NCI-H2029 treated with DMSO at 0.1 percent for 48 hours (cell line): ENCODE results near the gene COL27A1.

Experiments used
- DNase-seq: peaks from one replicate; lab custom pipeline; 2025; lab: John Stamatoyannopoulos, UW

The COL27A1 gene

DNA sequence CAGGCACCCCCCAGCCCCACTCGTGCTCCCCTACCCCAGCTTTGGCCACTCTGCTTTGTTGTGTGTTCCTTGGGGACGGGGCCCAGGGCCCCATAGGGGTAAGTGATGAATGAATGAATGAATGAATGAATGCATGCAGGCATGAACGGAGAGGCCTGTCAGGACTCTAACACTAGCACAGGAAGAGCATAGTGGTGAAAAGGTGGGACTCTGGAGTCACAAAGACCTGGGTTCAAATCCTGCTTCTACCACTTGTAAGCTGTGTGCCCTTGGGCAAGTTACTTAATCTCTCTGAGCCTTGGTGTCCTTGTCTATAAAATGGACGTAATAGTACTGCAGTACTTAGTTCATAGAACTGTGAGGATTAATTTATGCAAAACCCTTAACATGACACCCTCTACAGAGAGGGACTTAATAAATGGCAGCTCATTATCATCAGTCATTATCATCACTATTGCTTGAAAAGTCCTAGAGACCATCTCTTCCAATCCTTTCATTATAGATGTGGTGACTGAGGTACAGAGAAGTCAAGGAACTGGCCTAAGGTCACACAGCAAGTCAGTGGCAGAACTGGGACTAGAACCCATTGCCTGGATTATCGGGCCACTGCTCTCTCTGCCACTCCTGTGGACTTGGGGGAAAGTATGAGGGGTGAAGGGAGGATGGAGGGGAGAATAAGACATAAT is 187.6 kb downstream of the COL27A1 start:
- DNase-seq, result no peak

DNA sequence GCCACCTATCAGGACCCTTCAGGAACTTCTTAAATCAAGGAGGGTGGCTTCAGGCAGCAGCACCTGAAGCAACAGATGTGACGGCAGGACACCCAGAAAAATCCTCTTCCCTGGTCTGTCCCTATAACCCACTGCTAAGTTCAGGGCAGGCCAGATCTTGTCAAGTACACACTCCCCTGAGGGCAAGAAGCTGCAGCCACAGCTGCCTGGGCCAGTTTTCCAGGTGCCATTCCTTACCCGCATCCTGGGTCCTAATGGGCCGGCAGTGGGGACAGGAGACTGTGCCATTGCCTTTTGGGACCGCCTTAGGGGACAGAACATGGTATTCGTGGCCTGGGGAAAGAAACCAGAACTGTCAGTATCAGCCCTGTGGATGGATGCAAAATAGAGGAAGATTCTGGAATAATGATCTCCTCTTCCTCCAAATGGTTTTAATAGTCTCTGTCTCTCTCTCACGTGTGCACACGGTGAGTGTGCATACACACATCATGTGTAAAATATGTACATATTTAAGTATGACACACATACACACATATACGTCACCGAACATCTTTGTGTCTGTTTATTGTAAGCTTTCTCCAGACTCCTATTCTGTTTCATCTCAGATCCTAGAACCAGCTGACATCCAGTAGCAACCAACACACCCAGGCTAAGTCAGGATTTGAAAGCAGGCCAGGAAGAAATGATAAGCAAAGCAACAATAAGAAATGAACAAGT is 188.3 kb downstream of the COL27A1 start:
- DNase-seq, result no peak

- no peak for DNase-seq
These were observed 188.8 kb downstream of the COL27A1 start for GRCh38 chr9:114344188-114344566.

DNA sequence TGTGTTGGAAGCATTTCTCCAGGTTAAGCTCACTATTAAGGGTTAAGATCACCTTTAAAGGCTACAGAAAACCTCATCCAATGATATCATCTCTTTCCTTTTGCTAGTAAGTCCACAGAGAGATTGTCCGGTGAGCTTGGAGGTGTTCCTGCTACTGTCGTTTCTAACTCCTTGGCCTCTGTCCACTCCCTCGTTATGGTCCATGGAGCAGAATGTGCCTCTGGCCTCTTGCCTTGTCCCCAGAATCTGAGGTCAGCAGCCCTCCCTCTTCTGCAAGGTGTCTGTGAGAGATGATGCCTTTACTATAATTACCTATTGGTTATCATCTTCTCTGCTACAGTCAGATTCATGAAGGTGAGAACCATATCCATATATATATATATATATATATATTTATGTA is 189.4 kb downstream of the COL27A1 start:
- no peak for DNase-seq

- no peak for DNase-seq
These were observed 190.2 kb downstream of the COL27A1 start for GRCh38 chr9:114345493-114346065.

DNA sequence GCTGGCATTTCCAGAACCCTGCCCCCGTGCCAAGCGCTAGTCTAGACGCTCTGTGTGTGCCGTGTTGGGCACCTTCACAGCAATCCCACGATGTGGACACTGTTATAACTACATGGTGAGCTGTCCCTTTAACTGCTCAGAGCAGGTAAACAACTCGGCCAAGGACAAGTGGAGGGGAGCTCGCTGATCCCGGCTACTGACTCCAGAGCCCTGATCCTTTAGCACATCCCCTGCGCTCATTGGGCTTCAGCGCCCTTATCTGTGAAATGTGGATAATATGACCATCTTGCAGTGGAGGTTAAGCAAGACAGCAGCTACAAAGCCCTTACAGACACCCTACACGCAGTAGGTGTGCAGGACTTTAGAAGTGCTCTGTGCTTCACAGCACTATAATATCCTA is 190.8 kb downstream of the COL27A1 start:
- DNase-seq, result no peak

DNA sequence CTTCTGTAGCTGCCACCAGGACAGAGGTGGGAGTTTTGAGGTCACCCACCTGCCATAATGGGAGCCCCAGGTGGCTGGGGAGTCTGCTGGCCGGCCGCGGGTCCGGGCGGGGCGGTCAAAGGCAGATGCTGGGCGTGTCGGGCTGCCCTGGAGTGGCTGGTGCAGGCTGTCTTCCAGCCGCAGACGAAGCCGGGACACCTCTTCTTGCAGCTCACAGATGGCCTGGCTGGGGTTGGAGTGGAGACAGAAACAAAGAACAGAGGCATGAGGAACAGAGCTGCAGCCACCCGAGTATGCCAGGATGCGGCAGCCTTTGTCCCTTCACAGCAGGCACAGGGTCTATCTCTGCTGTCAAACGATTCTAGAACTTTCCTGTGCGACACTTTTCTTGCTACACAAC is 192.3 kb downstream of the COL27A1 start:
- DNase-seq, result no peak

DNA sequence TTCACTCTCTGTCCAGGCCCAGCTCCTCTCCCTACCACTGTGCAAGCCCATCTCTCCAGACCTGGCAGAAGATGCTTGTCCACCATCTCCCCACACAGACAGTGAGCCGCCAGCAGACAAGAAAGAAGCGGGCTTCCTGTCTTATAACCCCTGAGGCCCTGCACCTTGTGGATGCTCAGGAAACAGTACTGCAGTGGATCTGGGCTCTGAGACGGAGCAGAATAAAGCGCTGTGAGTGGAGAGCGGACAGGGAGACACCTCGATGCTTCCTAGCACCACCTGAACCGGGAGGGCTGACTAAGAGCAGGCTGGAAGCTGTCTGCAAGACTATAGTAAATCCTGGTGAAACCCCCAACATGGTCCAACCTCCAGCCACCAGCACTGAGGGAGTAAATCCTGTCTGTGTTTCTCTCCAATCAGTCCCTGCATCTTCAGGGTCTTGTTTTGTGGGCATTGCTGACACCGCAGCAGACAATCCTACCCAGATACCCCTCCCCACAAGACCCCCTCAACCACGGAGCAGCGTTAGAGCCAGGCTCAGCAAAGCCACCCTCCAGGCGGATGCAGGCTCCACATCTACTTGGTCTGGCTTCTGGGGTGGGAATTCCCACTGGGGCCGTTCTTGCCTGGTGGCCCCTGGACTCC is 193.0 kb downstream of the COL27A1 start:
- no peak for DNase-seq

DNA sequence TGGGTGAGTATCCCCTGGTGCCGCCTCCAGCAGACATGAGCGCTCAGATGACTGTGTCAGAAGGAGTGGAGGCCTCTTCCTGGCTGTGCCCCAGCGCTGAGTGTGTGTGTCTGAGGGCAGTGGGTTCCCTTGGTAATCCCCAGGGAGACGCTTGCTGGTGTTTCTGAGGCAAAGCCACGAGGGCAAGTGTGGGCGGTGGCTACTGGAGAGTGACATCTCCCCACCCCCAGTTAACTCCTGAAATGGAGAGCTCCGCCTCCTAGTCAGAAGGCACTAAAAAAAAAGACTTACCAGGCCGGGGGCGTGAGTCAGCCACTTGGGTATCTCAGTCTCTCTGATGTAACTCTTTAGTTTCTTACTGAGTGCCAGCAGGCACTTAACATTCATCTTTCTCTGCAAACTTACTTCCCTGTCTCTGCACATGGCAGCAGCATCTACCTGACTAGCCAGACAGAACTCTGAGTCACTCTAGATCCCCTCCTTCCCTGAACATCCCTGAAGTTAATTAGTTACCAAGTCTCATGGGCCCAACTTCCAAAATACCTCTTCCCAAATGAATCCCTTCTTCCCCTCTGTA is 193.7 kb downstream of the COL27A1 start:
- DNase-seq, result no peak

- DNase-seq, result no peak
These were observed 194.6 kb downstream of the COL27A1 start for GRCh38 chr9:114349713-114350480.

DNA sequence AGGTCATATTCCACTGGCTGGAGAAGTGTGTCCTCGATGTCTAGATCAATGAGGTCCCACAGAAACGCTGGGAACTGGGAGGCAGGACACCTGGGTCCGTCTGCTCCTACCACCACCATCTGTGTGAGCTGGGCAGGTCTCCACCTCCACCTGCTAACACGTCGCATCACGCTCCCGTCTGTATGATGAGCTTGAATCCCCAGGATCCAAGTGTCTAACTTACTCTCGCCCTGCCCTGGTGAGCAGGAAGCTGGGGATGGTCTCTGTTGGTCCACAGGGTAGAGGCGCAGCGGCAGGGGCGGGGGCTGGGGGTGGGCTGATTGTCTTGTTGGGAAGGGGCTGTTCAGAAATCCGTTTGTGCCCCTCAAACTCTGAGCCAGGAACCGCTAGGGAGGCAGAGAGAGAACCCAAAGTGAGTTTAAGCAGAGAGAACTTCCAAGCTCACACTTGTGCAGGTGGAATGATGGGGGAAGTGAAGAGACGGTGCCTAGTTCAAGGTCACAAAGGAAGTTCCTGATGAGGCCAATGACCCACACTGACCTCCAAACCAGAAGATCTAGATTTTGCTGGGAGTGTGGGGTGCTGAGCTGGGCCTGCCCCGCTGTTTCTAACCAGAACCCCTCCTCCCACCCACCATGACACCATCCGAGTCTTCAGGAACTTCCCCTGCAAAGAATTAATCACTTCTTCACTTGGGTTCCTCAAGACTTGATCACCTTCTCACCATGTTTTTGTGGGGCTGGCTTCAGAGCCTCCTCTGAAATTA is 195.5 kb downstream of the COL27A1 start:
- DNase-seq, result no peak

- DNase-seq, result no peak
These were observed 196.6 kb downstream of the COL27A1 start for GRCh38 chr9:114351932-114352331.

DNA sequence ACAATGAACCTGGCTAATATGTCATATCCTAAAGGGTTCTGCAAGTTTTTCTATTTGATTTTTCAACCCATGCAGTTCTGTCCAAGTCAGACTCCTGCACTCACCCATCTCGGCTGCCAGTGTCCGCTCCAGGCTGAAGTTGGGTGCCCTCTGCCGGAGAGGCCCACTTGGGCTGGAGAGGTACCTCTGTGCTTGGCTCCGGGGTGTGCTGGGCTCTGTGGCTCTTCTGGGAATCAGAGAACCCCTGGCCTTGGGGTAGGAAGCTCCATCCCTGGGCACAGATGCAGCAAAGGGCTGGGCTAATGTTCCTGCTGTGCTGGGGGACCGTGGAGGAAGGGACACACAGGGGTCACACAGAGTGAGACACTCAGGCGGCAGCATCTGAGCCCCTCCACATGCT is 200.5 kb downstream of the COL27A1 start:
- no peak for DNase-seq

DNA sequence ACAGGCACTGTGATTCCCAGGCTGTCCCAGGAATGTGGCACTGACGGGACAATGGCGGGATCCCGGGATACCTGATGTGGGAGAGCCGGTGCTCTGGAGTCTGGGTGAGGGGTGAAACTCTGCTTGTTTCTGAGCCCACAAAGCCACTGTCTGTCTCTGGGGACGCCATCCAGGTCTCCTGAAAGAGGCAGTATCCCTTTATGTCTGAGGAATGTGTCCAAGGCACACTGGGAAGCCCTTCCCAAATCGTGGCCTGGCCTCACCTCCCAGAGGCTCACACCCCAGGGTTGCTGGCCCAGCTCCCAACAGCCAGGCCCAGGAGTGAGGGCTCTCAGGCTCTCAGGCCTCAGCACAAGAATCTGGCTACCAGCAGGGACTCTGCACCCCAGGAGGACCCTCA is 201.5 kb downstream of the COL27A1 start:
- DNase-seq, result no peak

GRCh38 chr9:114357360-114357759 is 202.0 kb downstream of the COL27A1 start:
- no peak for DNase-seq

GRCh38 chr9:114357911-114358328 is 202.6 kb downstream of the COL27A1 start:
- no peak for DNase-seq

GRCh38 chr9:114359801-114360200 is 204.5 kb downstream of the COL27A1 start:
- no peak for DNase-seq

DNA sequence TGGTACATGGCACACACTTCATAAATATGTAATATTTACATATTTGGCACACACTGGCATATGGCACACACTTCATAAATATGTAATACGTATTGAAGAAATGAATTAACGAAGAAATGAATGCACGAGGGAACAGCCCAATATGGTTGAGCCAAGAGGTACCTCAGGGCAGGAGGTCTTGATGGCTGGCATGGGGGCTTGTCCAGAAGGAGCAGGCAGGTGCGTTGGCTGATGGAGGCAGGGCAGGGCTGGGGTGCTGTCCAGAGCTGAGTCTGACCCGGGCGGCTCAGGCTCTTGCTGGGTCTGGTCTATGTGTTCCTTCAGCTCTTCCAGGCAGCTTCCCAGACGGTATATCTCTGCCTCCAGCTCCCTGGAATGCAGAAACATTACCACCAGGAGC is 206.2 kb downstream of the COL27A1 start:
- no peak for DNase-seq
